Measurements from ENCODE around the gene SAMD14. TPM values are rescaled to one million over a fixed set of nuclear protein-coding genes. Genes with fewer than 3 reads are reported as not detected.

SAMD14 gene
- total and polyA plus RNA-seq, 4 donors = 3.3 to 6.2 (median 4.2) TPM

GRCh38 chr17:50151041-50151936, 21.3 kb upstream of the SAMD14 start:
- peak overlapping the region; percentile 11 to 68 for H3K9ac ChIP-seq (ENCODE audit: insufficient read depth in 1 of 2, low read length in 2 of 2)
- peak overlapping the region; percentile 78 for H3K4me3 ChIP-seq
- H3K27ac ChIP-seq (ENCODE audit: low read depth in 1 of 2, low read length in 1 of 2) = peak overlapping the region; percentile 90 to 91
- DNase-seq = peak; percentile 93 to 96 (median 94)
- peaks cover 17 to 51% (median 29%) of the 10 kb centered on the region in 5 donors for H3K4me1 ChIP-seq (ENCODE audit: control insufficient read depth in 5 of 5, insufficient read depth in 5 of 5, low read length in 5 of 5)
- H3K9me3 ChIP-seq (ENCODE audit: control insufficient read depth in 4 of 4, insufficient read depth in 3 of 4, low read length in 3 of 4) = no peaks in the 10 kb centered on the region
- peak; percentile 74 for ATAC-seq (ENCODE audit: insufficient read depth, low FRiP score)
- 1% methylated on average over 40 of the region's 40 CpGs for WGBS, 2 donors
- no peaks in the 10 kb centered on the region for H3K27me3 ChIP-seq (ENCODE audit: control insufficient read depth in 3 of 3, insufficient read depth in 3 of 3, low read length in 2 of 3)
- TF ChIP-seq, protein P1, sequence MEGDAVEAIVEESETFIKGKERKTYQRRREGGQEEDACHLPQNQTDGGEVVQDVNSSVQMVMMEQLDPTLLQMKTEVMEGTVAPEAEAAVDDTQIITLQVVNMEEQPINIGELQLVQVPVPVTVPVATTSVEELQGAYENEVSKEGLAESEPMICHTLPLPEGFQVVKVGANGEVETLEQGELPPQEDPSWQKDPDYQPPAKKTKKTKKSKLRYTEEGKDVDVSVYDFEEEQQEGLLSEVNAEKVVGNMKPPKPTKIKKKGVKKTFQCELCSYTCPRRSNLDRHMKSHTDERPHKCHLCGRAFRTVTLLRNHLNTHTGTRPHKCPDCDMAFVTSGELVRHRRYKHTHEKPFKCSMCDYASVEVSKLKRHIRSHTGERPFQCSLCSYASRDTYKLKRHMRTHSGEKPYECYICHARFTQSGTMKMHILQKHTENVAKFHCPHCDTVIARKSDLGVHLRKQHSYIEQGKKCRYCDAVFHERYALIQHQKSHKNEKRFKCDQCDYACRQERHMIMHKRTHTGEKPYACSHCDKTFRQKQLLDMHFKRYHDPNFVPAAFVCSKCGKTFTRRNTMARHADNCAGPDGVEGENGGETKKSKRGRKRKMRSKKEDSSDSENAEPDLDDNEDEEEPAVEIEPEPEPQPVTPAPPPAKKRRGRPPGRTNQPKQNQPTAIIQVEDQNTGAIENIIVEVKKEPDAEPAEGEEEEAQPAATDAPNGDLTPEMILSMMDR (IDR thresholded peaks at IDR 0.05; ENCODE audit: control extremely low read depth, extremely low read depth) = peak; percentile 30
- H3K36me3 ChIP-seq (ENCODE audit: control insufficient read depth in 4 of 4, insufficient read depth in 4 of 4, low read length in 4 of 4) = peaks cover 0 to 4% (median 2%) of the 10 kb centered on the region in 4 donors

DNA sequence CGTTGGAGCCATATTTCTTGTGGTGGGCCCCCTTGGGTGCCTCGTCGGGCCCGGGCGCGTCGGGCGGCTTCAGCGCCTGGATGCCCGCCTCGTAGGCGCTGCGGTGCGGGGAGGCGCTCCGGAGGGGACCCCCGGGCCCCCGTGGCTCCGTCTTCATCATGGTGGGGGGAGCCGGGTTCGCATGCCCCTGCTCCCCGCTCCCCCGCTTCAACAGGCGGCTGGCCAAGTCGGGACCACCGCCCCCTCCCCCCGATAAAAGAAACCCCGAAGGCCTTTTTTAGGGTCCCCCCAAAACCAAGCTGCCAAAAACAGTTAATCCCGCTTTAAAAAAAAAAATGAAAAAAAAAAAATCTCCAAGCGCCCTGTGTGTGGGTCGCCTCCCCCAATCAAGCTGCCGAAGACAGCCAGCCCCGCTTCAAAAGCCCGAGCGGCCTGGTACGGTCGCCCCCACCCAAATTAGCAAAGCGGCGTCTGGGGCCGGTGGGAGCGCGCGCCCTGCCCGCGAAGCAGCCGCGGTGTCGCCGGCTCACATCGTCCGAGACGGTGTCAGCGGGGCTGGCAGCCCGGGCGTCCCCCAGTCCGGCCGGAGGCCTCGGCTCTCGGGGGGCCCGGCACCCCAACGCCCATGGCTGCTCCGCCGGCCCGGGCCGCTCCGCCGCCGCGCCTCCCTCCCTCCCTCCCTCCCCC, 20.5 kb upstream of the SAMD14 start, which contains the start of gene PPP1R9B:
Gene PPP1R9B, minus strand, starts transcription at position 324 of the 687 bp plus-strand sequence. Its CDS starts 164 bp downstream, at position 160.
- TF ChIP-seq, protein P1 (IDR thresholded peaks at IDR 0.05; ENCODE audit: control extremely low read depth, extremely low read depth) = no peak
- Histone ChIP-seq H3K4me3 (peak within 1 kb of the TSS; percentile 78), H3K9me3 (ENCODE audit: control insufficient read depth in 4 of 4, insufficient read depth in 3 of 4, low read length in 3 of 4) (no peaks in the 10 kb centered on the region), H3K36me3 (ENCODE audit: control insufficient read depth in 4 of 4, insufficient read depth in 4 of 4, low read length in 4 of 4) (peaks cover 0 to 9% (median 2%) of the 10 kb centered on the region in 4 donors), H3K4me1 (ENCODE audit: control insufficient read depth in 5 of 5, insufficient read depth in 5 of 5, low read length in 5 of 5) (peaks cover 17 to 54% (median 28%) of the 10 kb centered on the region in 5 donors), H3K27ac (ENCODE audit: low read depth in 1 of 2, low read length in 1 of 2) (peak within 1 kb of the TSS; percentile 90 to 92), H3K9ac (ENCODE audit: insufficient read depth in 1 of 2, low read length in 2 of 2) (peak within 1 kb of the TSS; percentile 11 to 68), H3K27me3 (ENCODE audit: control insufficient read depth in 3 of 3, insufficient read depth in 3 of 3, low read length in 2 of 3) (no peaks in the 10 kb centered on the region)
- DNase-seq = no peak
- WGBS, 2 donors = 1% methylated on average over 56 to 69 of the region's 69 CpGs
- no peak for ATAC-seq (ENCODE audit: insufficient read depth, low FRiP score)

DNA sequence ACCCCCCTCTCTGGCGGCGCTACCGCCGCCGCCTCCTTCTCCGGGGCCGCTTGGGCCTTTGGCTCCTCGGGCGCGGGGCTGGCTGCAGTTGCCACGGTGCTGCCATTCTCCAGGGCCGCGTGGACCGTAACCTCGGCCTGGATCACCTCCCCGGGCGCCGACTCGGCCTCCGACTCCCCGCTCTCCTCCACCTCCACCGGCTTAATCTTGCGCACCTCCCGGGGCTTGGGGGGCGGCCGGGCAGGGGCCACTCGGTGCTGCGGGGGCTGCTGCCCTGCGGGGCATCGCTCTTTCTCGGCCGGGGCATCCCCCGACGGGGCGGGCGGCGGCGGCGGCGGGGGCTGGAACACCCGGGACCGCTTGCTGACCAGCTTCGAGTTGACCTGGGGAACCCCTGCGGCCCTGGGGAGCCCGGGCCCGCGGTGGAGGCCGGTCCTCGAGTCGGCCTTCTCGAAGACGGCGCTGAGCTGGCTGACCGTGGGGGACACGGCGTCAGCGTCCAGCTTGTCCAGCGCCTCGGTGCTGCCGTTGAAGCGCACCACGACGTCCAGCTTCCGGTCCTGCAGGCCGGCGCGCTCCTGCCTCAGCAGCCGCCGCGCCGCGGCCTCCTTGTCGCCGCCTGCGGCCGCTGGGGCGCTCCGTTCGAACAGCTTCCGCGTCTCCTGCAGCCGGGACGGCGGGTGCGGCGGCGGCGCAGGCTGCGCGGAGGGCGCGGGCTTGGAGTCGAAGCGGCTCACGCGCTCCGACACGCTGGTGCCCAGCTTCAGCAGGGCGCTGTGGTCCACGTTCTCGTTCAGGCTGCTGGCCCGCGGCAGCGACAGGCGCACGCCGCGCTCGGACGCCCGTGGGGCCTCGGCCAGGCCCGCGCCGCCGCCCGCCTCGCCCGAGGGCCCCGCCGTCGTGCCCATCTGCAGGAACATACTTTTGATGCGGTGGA, 19.7 kb upstream of the SAMD14 start:
- TF ChIP-seq, protein P1 (IDR thresholded peaks at IDR 0.05; ENCODE audit: control extremely low read depth, extremely low read depth) = no peak
- Histone ChIP-seq H3K9ac (ENCODE audit: insufficient read depth in 1 of 2, low read length in 2 of 2) (no peak overlapping the region), H3K36me3 (ENCODE audit: control insufficient read depth in 4 of 4, insufficient read depth in 4 of 4, low read length in 4 of 4) (peaks cover 0 to 15% (median 5%) of the 10 kb centered on the region in 4 donors), H3K9me3 (ENCODE audit: control insufficient read depth in 4 of 4, insufficient read depth in 3 of 4, low read length in 3 of 4) (no peaks in the 10 kb centered on the region), H3K4me3 (peak overlapping the region; percentile 78), H3K27ac (ENCODE audit: low read depth in 1 of 2, low read length in 1 of 2) (peak overlapping the region; percentile 87 to 89), H3K4me1 (ENCODE audit: control insufficient read depth in 5 of 5, insufficient read depth in 5 of 5, low read length in 5 of 5) (peaks cover 17 to 46% (median 26%) of the 10 kb centered on the region in 5 donors), H3K27me3 (ENCODE audit: control insufficient read depth in 3 of 3, insufficient read depth in 3 of 3, low read length in 2 of 3) (no peaks in the 10 kb centered on the region)
- ATAC-seq (ENCODE audit: insufficient read depth, low FRiP score) (peak; percentile 12), DNase-seq (peak; percentile 57 to 73 (median 58))
- WGBS, 2 donors = 1% methylated on average over 74 to 123 of the region's 123 CpGs

Measured in lung (tissue), 12 donors.